CD4-positive, alpha-beta T cell treated with Interleukin-4 for 1 hour (primary cell): ENCODE results near the gene RAET1L.
"Not testable (repeated sequence)": the region's sequence is repeated elsewhere in the genome, so short reads cannot be mapped to it uniquely, and the experiment has no call there.

Source experiments
- DNase-seq, 2 donors: peaks; one replicate each; pipeline ENCODE4 v3.0.0-alpha.2; 2020 to 2022

RAET1L gene

DNA sequence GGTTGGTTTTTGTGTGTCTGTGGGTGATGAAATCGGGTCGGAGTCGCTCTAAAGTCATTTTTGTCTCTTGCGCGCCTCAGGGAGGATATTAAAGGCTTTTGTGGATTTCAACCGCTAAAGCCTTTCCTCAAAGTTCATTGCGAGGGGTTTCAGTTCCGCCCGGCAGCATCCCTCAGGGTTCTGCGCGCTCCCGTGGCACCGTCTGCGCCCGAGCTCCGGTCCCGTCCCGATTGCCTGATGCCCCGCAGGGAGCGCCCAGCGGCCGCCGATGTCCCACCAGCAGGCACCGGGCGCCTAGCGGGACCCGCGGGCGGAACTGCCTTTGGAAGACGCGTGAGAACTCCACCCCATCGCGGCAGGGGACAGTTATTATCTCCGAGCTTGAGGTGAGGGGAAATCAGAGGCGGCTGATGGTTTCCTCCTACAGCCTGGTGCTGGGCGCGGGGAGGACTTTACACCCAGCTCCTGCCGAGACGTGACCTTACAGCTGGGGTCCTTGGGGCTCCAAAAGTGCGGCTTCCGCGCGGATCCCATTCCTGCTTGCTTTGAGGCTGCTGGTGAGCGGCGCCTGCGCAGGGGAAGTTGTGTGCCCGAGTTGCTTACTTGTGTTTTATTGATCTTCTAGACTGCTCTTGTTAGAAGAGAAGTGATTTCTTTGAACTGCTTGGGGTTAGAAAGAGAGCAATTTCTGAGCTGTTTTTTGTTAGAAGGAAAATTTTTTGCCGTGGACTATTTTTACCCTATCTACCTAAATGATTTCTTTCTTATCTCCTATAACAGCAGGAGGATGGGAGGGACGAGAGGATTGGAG, 34.5 kb downstream of the RAET1L start:
- peak in 1 of 2 donors; percentile 32 for DNase-seq

DNA sequence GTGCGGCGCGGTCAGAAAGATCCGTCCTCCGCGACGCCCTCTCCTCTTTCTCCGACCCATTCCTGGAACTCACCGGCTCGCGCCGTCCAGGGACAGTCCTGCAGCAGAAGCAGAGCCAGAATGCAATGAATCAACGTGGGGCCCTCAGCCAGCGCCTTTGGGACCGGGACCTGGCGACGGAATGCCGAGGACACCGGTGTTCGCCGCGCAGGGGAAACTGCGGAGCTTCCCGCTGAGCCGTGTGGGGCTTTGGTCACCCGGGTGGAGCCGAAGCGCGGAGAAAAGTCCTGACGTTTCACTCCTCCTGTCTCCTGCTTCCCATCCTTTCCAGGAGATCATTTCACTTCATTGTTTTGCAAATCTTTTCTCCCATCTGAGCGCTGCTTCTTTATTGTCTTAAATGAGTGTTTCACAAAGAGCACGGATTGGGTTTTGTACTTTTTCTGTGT, 35.1 kb downstream of the RAET1L start:
- DNase-seq: no peak

DNA sequence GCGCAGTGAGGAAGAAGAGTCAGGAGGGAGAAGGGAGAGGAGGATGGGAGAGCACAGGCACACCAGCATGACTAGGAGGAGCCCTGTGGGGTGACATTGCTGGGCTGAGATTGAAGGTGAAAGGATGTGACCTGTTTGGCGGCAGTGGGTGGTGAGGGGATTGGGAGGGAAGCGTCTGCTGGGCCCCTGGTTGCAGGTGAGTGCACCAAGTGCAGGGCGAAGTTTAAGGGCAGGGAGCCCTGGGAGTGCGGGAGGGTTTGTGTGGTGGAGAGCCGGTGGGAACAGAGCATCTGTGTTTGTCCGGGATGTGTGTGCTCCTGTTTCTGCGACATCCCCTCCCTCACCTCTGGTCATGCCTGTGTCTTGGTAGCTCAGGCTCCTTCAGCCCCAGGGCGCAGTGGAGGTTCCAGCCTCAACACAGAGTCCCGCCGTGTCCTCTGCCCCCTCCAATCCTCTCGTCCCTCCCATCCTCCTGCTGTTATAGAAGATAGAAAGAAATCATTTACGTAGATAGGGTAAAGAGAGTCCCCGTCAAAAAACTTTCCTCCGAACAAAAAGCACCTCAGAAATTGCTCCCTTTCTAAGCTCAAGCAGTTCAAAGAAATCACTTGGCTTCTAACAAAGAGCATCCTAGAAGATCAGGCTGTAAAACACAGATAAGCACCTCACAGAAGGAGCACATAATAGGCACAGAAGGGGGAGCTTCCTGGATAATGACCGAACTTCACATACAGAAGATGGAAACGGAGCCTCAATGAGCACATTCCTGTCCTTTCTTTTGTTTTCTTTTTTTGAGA, 36.6 kb downstream of the RAET1L start:
- no peak for DNase-seq

DNA sequence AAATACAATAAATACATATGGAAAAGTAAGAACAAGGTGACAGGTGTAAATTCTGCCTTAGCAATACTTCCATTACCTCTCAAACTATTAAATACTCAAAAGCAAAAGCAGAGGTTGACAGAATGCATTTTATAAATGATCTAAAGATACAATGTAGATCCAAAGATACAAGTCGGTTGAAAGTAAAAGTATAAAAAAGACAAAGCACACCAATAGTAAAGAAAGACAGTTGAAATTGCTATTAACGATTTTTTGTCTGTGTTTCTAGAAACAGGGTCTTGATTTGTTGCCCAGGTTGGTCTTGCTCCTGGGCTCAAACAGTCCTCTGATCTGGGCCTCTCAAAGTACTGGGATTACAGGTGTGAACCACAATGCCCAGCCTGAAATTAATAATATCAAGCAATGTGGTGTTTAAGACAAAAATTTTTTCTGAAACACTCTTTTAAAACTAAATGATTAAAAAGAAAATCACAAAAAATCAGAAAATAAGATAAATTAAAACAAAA, 37.7 kb downstream of the RAET1L start:
- no peak for DNase-seq

DNA sequence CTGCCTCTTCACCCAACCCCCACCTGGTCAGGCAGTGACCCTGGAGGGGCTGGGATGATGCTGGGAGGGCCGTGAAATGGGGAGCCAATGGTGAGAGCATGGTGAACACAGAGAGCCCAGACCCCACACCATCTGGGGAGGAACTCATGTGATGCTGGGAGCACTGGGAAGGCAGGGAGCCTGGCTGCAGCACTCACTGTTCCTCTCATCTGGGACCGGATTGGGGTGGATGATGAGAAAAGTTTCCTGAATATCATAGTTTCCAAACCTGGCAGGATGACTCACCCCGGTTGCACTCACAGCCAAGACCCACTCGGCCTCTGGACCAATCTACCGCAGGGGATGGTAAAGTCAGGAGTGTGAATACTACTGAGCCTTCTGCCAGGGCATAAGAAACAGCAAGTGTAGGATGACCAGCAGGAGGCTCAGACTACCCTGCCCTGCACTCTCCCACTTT, 39.8 kb downstream of the RAET1L start:
- DNase-seq: no peak

DNA sequence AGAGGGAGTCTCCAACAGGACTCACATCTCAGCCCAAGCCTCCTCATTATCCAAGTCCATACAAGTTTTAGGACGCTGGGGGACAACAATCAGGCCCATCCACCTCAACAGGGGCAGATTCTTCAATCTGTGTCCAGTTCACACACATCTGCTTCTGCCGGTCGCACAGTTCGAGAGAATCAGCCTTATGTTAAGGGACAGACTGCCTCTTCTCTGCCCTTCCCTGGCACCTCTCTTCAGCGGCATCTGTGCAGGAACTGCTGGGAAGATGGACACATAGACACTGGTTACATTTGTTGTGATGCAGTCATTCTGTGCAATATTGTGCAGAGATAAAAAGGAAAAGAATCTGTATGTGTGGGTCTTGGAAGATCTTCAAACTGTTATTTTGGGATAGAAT, 40.6 kb downstream of the RAET1L start:
- no peak for DNase-seq

DNA sequence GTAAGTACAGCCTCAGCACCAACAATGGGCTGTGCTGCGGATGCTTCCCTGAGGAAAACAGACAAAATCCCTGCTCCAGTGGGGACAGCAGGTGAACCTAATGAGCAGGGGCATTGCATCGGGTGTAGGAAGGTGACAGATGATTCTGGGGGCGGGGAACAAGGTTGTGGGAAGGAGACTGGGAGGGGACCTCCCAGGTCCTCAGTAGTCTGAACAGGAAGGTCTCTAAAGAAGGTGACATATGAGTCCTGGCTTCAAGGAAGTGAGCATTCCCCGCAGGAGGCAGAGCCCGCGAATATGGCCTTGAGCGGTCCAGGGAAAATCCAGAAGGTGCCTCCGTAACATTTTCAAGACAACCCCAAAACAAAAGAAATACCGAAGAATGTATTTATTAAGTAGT, 42.2 kb downstream of the RAET1L start:
- DNase-seq: no peak

DNA sequence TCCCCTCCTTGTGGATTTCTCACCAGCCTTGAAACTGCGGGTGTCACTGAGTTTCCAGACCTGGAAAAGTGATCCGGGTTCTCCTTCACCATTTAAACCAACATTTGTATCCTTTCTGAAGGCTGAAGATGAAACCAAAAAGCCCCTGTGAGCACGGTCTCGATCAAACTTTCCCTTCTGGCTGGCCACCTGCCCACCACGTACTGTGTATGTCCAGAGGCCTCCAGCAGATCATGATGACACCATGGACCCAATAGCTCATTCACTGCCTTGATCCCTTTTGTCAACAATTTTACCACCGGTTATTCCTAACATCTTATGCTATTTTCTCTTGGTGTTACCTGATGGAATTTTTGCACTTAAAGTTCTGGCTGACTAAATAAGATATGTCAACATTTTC, 46.0 kb downstream of the RAET1L start:
- no peak for DNase-seq

DNA sequence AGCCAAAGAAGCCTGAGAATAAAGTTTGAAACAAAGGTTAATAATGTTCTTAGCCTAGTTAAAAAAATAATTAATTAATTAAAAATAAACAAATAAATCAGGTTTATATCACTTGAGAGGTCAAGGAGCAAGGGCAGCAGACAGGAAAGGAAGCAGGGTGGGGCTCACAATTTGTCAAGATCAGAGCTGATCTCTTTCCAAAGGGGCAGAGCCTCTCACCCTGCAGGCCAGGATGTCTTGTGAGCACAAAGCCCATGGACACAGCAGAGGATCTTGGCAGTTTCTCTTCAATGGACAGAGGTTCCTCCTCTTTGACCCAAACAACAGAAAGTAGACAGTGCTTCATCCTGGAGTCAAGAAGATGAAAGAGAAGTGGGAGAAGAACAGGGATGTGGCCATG, 46.7 kb downstream of the RAET1L start:
- no peak for DNase-seq

DNA sequence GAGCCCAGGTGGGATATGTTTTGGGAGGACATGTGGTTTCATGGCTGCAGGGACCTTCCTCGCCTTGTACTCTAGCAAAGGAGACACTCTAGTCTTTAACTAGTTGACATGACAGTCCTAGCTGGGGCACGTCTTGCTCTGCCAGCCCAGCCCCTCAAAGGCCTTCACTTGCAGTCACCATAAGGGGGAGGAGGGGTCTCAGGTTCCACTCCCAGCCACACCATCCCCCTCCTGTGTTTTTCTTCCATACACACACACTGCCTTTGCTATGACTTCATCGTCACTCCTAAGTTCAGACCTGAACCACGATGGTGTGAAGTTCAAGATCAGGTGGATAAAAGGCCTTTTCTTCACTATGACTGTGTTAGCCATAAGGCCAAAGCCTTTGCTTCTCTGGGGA, 48.1 kb downstream of the RAET1L start:
- DNase-seq: no peak

DNA sequence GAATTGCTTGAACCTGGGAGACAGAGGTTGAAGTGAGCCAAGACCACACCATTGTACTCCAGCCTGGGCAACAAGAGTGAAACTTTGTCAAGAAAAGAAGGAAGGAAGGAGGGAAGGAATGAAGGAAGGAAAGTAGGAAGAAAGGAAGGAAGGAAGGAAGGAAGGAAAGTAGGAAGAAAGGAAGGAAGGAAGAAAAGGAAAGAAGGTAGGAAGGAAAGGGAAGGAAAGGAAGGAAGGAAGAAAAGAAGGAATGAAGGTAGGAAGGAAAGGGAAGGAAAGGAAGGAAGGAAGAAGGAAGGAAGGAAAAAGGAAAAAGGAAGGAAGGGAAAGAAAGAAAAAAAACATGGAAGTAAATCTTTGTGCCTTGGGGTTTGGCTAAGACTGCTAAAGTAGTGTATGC, 49.9 kb downstream of the RAET1L start:
- no peak for DNase-seq

DNA sequence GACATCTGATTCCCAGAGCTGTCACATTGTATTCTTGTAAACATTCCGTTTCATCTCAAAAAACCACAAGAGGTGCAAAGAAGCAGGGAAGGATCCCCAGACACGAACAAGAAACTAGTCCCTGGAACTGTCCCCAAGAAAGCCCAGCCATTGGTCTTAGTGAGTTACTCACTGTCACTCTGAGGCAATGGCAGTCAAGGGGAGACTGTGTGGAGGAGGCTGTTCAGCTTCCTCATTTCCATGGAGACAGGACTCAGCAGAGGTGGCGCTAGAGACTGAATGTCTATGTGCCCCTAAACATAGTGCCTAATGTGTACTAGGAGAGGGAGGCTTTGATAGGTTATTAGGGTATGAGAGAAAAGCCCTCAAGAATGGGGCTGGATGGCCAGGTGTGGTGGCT, 50.5 kb downstream of the RAET1L start:
- DNase-seq: no peak

DNA sequence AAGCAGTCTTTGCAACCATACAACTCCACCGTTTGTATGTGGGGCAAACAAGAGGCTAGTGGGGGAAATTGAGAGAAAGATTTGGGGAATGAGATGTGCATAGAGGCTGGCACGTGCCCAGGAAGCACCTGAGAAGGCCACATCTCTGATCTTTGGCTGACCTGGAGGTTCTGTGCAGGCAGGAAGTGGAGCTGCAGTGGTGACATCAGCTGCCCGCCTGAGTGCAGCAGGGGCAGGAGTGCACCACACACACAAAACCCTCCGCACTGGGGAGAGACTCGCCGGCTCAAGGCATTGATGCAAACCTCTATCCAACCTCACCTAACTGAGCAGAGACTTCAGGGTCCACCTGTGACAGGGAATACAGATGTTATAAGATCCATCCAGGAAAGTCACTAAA, 50.9 kb downstream of the RAET1L start:
- not testable (repeated sequence) for DNase-seq

DNA sequence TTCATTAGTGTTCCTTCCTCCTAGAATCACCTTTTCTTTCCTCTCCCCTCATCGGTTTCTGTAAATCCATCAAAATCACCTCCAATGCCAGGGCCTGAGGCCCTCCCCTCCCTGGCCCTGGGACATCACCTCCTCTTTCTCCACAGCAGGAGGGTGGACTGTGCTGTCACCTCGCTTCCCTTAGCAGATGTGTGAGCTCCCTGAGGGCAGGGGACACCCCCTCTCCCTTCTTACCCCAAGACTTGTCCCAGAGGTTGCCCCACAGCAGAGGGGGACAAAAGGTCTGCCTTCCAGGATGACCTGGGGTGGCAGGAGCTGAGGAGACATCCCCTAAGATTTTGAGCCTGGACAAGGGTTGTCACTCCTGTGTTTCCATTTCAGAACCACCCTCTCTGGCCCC, 55.7 kb downstream of the RAET1L start:
- DNase-seq: no peak

DNA sequence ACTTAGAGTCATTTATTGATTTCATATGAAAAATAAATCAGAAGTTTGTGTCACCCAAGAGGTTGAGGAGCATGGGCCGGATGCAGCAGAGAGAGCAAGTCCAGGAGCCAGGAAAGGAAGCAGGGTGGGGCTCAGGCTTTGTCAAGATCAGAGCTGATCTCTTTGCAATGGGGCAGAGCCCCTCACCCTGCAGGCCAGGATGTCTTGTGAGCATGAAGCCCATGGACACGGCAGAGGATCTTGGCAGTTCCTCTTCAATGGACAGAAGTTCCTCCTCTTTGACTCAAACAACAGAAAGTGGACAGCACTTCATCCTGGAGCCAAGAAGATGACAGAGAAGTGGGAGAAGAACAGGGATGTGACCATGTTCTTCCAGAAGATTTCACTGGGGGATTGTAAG, 56.4 kb downstream of the RAET1L start:
- DNase-seq: not testable (repeated sequence)
